Measurements from ENCODE around the gene SKIL. TPM values are rescaled to one million over a fixed set of nuclear protein-coding genes. Genes with fewer than 3 reads are reported as not detected.

The SKIL gene
- total and polyA plus RNA-seq, 12 donors = 8.7 to 52.1 (median 42.0) TPM

GRCh38 chr3:170431054-170431453, 73.5 kb downstream of the SKIL start:
- H3K9me3 ChIP-seq (replicated peaks in 1 of 3) = no peaks in the 10 kb centered on the region
- no peak for DNase-seq
- 95 to 98% (median 96%) methylated on average over 3 of the region's 3 CpGs for WGBS, 4 donors
- H3K36me3 ChIP-seq (replicated peaks in 1 of 2) = peaks cover 0 to 4% of the 10 kb centered on the region in 2 donors
- H3K4me1 ChIP-seq (replicated peaks in 1 of 2) = no peaks in the 10 kb centered on the region
- intact Hi-C loops (cut with DNase I) = no loop called here
- TF ChIP-seq CTCF (IDR thresholded peaks at IDR 0.05) (no peak), POLR2A (IDR thresholded peaks at IDR 0.05) (no peak)
- H3K27me3 ChIP-seq = no peaks in the 10 kb centered on the region
- H3K27ac ChIP-seq = no peak overlapping the region
- no peak overlapping the region for H3K4me3 ChIP-seq

- WGBS, 4 donors = 89 to 96% (median 94%) methylated on average over 11 to 14 of the region's 14 CpGs
- Histone ChIP-seq H3K9me3 (replicated peaks in 1 of 3) (no peaks in the 10 kb centered on the region), H3K36me3 (replicated peaks in 1 of 2) (peaks cover 0 to 6% of the 10 kb centered on the region in 2 donors), H3K4me3 (no peak overlapping the region), H3K27ac (no peak overlapping the region), H3K27me3 (no peaks in the 10 kb centered on the region), H3K4me1 (replicated peaks in 1 of 2) (no peaks in the 10 kb centered on the region)
- no peak for TF ChIP-seq POLR2A (IDR thresholded peaks at IDR 0.05)
- no peak for TF ChIP-seq CTCF (IDR thresholded peaks at IDR 0.05)
- no peak for DNase-seq
- intact Hi-C loops (cut with DNase I) = no loop called here
Measured at GRCh38 chr3:170432416-170432815, 74.9 kb downstream of the SKIL start.

- Histone ChIP-seq H3K9me3 (replicated peaks in 1 of 3) (no peaks in the 10 kb centered on the region), H3K36me3 (replicated peaks in 1 of 2) (peaks cover 0 to 6% of the 10 kb centered on the region in 2 donors), H3K27ac (no peak overlapping the region), H3K27me3 (no peaks in the 10 kb centered on the region), H3K4me3 (no peak overlapping the region), H3K4me1 (replicated peaks in 1 of 2) (no peaks in the 10 kb centered on the region)
- 92 to 97% (median 94%) methylated on average over 2 of the region's 2 CpGs for WGBS, 4 donors
- no peak for DNase-seq
- no peak for TF ChIP-seq CTCF (IDR thresholded peaks at IDR 0.05)
- intact Hi-C loops (cut with DNase I) = no loop called here
Measured at GRCh38 chr3:170436697-170437096, 79.2 kb downstream of the SKIL start.

- no peaks in the 10 kb centered on the region for H3K9me3 ChIP-seq (replicated peaks in 1 of 3)
- intact Hi-C loops (cut with DNase I) = no loop called here
- H3K4me1 ChIP-seq (replicated peaks in 1 of 2) = no peaks in the 10 kb centered on the region
- H3K27ac ChIP-seq = no peak overlapping the region
- H3K36me3 ChIP-seq (replicated peaks in 1 of 2) = peaks cover 0 to 6% of the 10 kb centered on the region in 2 donors
- H3K27me3 ChIP-seq = no peaks in the 10 kb centered on the region
- no peak overlapping the region for H3K4me3 ChIP-seq
- 86 to 94% (median 90%) methylated on average over 4 of the region's 4 CpGs for whole genome bisulfite sequencing, 4 donors
- no peak for DNase-seq
- no peak for TF ChIP-seq CTCF (IDR thresholded peaks at IDR 0.05)
- no peak for TF ChIP-seq POLR2A (IDR thresholded peaks at IDR 0.05)
Measured at GRCh38 chr3:170437176-170437575, 79.7 kb downstream of the SKIL start.

Measured in adrenal gland (tissue), 12 donors.